Measurements from ENCODE around the gene CUL3. TPM values are rescaled to one million over a fixed set of nuclear protein-coding genes. Genes with fewer than 3 reads are reported as not detected.

CUL3 gene
- total and polyA plus RNA-seq, 2 of the 8 experiments (the other 6 are each of a cell fraction or from before 2014, with no cell fraction given): 28.5 to 113 TPM

DNA sequence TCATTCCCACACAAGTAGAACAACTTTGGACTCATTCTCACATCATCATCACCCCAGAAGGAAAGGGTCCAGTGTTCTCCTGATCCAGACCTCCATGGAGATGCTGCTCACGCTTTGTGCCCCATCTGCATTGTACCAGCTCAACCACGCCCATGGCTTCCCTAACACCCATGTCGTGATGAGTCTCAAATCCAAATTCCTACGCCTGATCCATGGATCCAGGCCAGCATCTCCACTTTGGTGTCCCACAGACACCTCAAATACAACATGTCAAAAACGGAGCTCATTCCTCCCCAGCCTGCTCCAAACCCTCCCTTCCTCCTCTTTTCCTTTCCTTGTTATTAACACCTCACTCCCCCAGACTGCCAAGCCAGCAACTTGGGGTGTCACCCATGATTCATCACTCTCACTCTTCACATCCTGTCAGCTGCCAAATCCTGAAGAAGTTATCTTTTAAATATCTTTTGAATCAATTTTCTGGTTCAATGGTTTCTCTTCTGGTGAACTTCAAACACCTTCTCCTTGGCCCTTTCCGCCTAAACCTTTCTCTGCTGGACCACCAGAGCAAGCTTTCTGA, 153.1 kb downstream of the CUL3 start:
- CTCF ChIA-PET (ENCODE audit: partially characterized antibody): interaction anchor here (0.9 kb wide), 1 partner anchor 72 kb away, joined by 3 read pairs; no protein-coding TSS in a partner anchor
- peak overlapping the region; percentile 8 for H2BK20ac ChIP-seq (ENCODE audit: low read length)
- H3K23me2 ChIP-seq (ENCODE audit: low read depth, low read length): no peaks in the 10 kb centered on the region
- H3K56ac ChIP-seq (replicated peaks; ENCODE audit: insufficient read length, low read depth, low read length): no peak overlapping the region
- no peak overlapping the region for H4K5ac ChIP-seq (ENCODE audit: insufficient read length, low read depth, low read length)
- H3K36me3 ChIP-seq (ENCODE audit: control insufficient read depth in 2 of 4, insufficient read depth in 4 of 4, low read length in 3 of 4): no peaks in the 10 kb centered on the region
- peaks cover 1 to 7% (median 3%) of the 10 kb centered on the region in 4 experiments; a peak in 4 of 7 replicates for H3K4me1 ChIP-seq (replicated peaks in 1 of 4; ENCODE audit: control insufficient read depth in 3 of 4, insufficient read depth in 4 of 4, low read length in 3 of 4)
- FAIRE-seq (no peak), DNase-seq (ENCODE audit: low read depth in 1 of 2, low spot score in 2 of 2) (no peak)
- no peak overlapping the region for H3K27ac ChIP-seq (ENCODE audit: low read depth, low read length)
- no peak overlapping the region for H3K9ac ChIP-seq (replicated peaks in 1 of 4; ENCODE audit: extremely low read depth in 1 of 4, low read depth in 3 of 4, low read length in 3 of 4)
- H3K14ac ChIP-seq (ENCODE audit: insufficient read length): no peak overlapping the region
- H3K18ac ChIP-seq (ENCODE audit: extremely low read depth, low read length): peak overlapping the region; percentile 44; the same call in 1 of the 2 replicates
- no peak overlapping the region for H4K8ac ChIP-seq (ENCODE audit: extremely low read depth, insufficient read depth, low read length)
- H2AFZ ChIP-seq (ENCODE audit: low read length): no peak overlapping the region
- H2AK5ac ChIP-seq (ENCODE audit: low read depth, low read length): peak overlapping the region; percentile 32
- H3K79me1 ChIP-seq (ENCODE audit: low read depth, low read length): no peaks in the 10 kb centered on the region
- H2BK120ac ChIP-seq (replicated peaks; ENCODE audit: low read depth, low read length): peak overlapping the region; percentile 47
- TF ChIP-seq SAP30 (IDR thresholded peaks at IDR 0.05; ENCODE audit: insufficient read depth, insufficient replicate concordance, low read length) (no peak), CBX8 (IDR thresholded peaks at IDR 0.05; ENCODE audit: borderline replicate concordance, low read depth, low read length) (no peak), TBP (IDR thresholded peaks at IDR 0.05; ENCODE audit: low read depth, low read length) (no peak), CBX5 (IDR thresholded peaks at IDR 0.05; ENCODE audit: low read depth, low read length) (no peak), SIRT6 (IDR thresholded peaks at IDR 0.05; ENCODE audit: low read length) (no peak), KDM5A (IDR thresholded peaks at IDR 0.05; ENCODE audit: low read length) (no peak), SRF (IDR thresholded peaks at IDR 0.05; ENCODE audit: low read depth, low read length) (no peak), RNF2 (IDR thresholded peaks at IDR 0.05; ENCODE audit: borderline replicate concordance, low read depth, low read length, missing control alignments, poor library complexity, severe bottlenecking) (no peak)
- H3K9me3 ChIP-seq (ENCODE audit: insufficient read depth in 2 of 2, low read depth in 1 of 2, low read length in 1 of 2): 0 out of 4 replicates have a peak, but pooled peaks cover 0 to 6% of the 10 kb centered on the region in 2 experiments
- H3K23ac ChIP-seq (ENCODE audit: insufficient read length): no peak overlapping the region
- H4K20me1 ChIP-seq (replicated peaks in 1 of 2; ENCODE audit: control insufficient read depth in 1 of 2, insufficient read depth in 2 of 2, low read length in 2 of 2): no peaks in the 10 kb centered on the region
- WGBS, 2 experiments (ENCODE audit: extremely low coverage in 1 of 2, insufficient coverage in 1 of 2, insufficient read length in 1 of 2, insufficient replicate concordance in 2 of 2, low coverage in 1 of 2, low lambda C conversion rate in 2 of 2, missing lambda C conversion rate in 1 of 2): 88% methylated on average over 5 of the region's 6 CpGs; no CpG with 5 or more reads in 1 of the 2 experiments
- no peaks in the 10 kb centered on the region for H3K27me3 ChIP-seq (replicated peaks in 1 of 4; ENCODE audit: control insufficient read depth in 3 of 4, extremely low read depth in 1 of 4, insufficient read depth in 3 of 4, low read length in 3 of 4)
- peak overlapping the region; percentile 18 for H2BK5ac ChIP-seq (ENCODE audit: low read depth, low read length)
- H2BK12ac ChIP-seq (ENCODE audit: low read depth, low read length): peak overlapping the region; percentile 93; the same call in 1 of the 2 replicates
- H4K91ac ChIP-seq (replicated peaks; ENCODE audit: insufficient read length, low read length): peak overlapping the region; percentile 58
- H3K79me2 ChIP-seq (ENCODE audit: control insufficient read depth in 1 of 2, insufficient read depth in 2 of 2, low read length in 2 of 2): no peaks in the 10 kb centered on the region; a peak in 1 of 4 replicates
- H3K4ac ChIP-seq (replicated peaks; ENCODE audit: insufficient read length, low read depth, low read length): no peak overlapping the region
- H2BK15ac ChIP-seq (ENCODE audit: low read length): peak overlapping the region; percentile 3; the same call in 1 of the 2 replicates
- POLR2A ChIA-PET (ENCODE audit: partially characterized antibody): interaction anchor here (0.6 to 1.9 kb wide), 2 partner anchors 10 to 193 kb away, joined by 3 to 6 read pairs; no protein-coding TSS in a partner anchor
- H3K4me3 ChIP-seq (ENCODE audit: extremely low read depth in 1 of 4, insufficient read depth in 2 of 4, low read depth in 3 of 4, low read length in 4 of 4): no peak overlapping the region
- H3K4me2 ChIP-seq (ENCODE audit: insufficient read depth in 1 of 2, low read depth in 2 of 2, low read length in 2 of 2): no peak overlapping the region

Data from H1 (cell line).